NCI-H128 (cell line): ENCODE data around the gene STYX.

Source experiments
- DNase-seq: peaks from one replicate; lab custom pipeline; 2025; ENCODE audit not compliant: unreplicated experiment; lab: John Stamatoyannopoulos, UW

The STYX gene, protein sequence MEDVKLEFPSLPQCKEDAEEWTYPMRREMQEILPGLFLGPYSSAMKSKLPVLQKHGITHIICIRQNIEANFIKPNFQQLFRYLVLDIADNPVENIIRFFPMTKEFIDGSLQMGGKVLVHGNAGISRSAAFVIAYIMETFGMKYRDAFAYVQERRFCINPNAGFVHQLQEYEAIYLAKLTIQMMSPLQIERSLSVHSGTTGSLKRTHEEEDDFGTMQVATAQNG

DNA sequence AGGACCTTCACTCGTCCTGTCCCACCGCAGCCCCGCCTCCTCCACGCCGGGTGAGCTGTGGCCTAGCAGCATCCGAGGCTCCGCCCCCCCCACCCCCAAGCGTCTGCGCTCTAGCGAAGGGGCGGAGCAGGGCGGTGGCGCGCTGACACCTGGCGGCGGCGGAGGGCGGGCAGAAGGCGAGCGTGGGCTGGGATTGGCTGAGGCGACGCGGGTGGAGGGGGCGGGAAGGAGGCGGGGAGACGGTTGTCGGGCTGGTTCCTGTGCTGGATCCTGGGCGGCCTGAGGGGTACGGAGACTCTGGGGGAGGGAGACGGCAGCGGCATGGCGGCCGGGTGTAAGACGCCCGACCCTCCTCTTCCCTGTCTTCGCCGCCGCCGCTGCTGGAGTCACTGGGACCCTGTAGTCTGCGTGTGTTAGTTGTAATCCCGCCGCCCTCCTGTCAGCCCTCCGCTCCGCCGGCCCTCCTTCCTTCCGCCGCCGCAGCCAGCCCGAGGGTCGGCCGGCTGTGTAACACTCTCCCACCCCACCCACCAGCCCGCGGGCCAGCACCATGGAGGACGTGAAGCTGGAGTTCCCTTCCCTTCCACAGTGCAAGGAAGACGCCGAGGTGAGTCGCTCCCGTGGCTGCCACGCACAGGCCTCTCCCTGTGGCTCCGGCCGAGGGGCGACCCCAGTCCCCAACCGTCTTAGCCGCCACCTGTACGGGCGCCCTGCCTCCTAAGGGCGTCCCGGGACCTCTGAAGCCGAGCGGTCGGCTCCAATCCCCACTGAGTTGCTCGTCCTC lies at the start of gene STYX:
Gene STYX, plus strand, starts transcription at position 242 of the 784 bp plus-strand sequence. Its CDS starts 309 bp downstream, at position 551.
- peak; percentile 94 for DNase-seq

DNA sequence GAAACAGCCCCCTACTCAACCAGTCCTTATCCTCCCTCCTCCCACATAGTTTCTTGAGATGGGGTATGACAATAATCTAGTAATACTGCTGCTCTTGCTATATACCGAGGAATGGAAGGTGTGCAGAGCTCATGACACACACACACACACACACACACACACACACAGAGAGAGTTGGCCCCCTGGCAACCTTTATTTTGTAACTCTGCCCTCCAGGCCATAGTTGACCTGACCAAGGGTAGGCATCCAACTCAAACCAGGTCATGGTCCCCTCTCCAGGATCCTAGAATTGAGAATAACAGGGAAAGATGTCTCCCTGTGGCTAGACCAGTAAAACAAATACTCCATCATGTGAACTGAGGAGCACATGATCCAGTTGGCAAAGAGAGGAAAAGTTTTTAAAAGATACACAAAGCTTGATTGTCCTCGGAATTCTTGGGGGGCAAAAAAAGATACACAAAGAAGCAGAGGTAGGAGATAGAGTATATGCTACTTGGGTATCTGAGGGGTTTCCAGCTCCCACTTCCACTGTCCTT lies 45.9 kb upstream of the STYX start:
- DNase-seq = no peak

DNA sequence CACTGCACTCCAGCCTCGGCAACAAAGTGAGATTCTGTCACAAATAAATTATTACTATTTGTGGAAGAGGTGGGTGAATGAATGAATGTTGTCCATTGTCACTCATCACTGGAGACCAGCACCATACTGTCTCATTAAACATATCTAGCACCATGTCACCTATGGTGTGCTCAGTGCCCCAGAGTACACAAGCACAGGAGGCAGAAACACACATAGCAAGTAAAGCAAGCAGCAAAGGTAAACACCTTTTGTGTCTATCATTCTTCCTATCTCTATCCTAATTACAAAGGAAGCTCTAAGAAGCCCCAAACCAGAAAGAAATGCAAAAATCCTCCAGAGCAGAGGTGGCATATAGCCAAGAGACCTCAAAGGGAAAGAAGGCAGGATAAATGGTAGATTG lies 43.8 kb upstream of the STYX start:
- no peak for DNase-seq

DNA sequence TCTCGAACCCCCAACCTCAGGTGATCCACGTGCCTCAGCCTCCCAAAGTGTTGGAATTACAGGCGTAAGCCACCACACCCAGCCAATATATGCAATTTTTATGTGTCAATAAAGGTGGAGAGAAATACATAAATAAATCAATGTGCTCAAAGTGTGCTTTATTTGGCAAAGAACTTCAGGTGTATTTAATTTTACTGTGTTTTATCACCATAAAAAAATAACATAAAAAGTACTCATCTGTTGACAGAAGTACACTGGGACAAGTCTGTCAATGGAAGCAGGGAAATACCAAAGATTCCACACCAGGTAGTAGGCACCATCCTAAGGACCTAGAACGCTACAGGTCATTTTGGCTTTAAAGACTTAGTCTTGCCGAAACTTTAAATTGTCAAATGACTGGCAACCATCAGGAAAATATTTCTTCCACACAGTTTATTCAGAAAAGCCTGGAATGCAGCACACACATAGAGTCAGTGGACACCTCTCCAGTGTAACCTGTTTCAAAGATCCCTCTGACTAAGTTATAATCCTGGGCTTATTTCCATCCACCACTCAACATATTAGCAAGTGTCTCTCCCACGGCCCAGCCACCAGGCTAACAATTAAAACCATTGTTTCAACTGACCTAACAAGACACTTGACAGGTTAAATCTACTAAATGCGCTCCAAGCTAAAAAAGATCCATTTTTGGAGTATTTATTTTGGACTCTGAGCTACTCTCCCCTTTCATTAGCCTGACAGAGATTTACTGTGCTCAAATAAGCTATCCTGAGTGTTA lies 38.8 kb upstream of the STYX start:
- no peak for DNase-seq

DNA sequence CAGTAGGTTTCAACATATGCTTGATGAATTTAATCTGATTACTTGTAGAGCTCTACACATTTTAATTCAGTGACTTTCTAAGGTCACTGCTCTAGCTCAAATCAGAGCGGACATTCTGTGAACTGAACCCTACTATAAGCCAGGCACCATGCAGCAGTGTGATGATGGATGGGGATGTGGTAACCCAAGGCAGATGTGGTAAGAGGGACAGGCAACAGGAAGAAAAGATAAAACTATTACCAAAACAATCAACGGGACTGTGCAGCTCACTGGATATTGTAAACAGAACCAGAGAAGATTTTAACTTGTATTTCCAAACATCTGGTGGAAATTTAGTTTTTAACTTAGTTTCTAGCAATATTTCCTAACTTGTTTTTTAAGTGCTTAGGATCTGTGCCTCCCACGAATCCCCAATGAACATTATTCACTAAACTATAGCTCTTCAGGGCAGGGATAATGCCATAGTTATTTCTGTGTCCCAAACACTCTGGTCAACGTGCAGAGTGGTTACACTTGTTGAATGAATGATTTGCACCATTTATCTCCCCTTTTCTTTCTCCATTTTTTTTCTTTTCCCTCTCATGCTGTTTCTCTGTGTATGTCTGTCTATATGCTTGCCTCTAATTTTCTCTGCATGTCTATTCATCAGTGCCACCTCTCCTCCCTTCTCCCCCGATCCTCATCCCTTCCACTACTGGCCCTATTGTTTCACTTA lies 37.6 kb upstream of the STYX start:
- no peak for DNase-seq

DNA sequence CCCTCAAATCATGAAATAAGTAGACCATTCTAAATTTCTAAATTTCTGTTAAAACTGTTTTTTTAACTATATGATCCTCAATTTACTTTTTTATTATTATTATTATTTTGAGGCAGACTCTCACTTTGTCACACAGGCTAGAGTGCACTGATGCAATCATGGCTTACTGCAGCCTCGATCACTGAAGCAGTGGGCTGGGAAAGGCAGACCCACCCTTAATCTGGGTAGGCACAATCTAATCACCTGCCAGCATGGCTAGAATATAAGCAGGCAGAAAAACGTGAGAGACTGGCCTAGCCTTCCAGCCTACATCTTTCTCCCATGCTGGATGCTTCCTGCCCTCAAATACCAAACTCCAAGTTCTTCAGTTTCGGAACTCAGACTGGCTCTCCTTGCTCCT lies 36.9 kb upstream of the STYX start:
- no peak for DNase-seq

DNA sequence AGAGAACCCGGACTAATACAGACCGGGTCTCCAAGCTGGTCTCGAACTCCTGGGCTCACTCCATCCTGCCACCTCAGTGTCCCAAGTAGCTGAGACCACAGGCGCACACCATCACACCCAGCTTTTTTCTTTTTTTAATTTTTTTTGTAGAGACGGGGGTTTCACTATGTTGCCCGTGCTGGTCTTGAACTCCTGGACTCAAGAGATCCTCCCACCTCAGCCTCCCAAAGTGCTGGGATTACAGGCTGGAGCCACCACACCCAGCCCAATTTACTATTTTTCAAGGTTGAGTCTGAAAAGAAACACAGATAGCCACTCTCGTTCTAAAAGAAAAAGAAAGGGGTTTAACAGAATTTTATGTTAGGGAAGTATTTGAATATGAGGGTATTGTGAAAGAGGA lies 36.4 kb upstream of the STYX start:
- DNase-seq = no peak

DNA sequence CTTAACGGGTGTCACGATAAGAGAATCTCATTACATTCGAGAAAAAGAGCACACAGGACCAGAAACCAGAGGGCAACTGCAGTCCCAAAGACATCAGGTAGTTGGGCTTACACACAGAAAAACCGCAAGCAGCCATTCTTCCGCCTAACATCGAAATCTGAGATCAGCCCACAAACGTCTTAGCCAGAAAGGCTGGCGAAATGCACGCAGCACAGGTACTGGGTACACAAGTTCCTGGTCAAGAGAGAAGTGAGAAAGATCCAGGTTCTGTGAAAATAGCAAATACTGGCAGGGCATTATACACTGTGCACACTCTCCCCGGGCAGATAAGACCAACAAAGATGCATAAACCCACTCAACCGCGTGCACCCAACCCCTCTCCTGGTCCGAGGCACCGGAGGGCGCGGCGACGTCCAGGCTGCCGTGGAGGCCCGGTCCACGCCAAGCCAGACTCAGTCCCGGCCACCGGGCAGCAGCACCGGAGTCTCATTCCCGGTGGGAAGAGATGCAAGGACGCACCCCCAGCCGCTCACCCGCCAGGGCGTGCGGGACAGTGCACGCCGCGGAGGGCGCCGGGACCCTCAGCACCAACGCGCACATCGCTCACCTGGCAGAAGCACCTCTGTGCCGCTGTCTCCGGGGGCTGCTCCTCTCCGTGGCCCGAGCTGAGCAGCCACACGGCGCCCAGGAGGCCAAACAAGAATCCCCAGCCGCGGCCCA lies 35.0 kb upstream of the STYX start:
- DNase-seq = peak; percentile 33

DNA sequence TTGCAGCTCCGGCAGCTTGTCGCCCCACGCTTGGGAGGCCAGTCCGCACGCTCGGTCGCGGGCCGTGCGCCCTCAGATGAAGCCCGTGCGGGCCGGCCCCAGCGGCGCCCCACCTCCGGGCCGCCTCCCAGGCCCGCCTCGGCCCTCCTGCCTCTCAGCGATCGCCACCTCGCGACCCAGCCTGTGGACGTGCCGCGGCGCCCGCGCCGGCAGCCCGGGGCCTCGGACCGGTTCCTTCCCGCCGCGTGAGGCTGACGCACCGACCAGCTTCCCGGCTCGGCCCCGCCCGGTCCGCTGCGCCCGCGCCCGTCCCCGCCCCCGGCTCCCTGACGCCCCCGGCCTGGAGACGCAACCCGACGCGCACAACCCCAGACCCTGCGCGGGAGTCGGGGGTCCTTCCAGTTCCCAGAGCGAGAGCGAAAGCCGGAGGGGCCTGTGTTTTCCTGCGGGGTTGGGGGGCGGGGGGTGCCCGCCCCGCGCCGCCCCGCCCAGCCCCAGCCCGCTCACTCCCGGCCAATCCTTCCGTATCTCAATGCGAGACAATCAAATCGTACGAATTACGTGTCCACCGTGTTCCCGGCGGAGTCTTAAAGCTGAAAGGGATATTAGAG lies 34.4 kb upstream of the STYX start, which contains the start of gene ERO1A:
Gene ERO1A, minus strand, starts transcription at position 78 of the 611 bp plus-strand sequence. Its CDS starts 77 bp downstream, at position 1.
- peak; percentile 80 for DNase-seq

DNA sequence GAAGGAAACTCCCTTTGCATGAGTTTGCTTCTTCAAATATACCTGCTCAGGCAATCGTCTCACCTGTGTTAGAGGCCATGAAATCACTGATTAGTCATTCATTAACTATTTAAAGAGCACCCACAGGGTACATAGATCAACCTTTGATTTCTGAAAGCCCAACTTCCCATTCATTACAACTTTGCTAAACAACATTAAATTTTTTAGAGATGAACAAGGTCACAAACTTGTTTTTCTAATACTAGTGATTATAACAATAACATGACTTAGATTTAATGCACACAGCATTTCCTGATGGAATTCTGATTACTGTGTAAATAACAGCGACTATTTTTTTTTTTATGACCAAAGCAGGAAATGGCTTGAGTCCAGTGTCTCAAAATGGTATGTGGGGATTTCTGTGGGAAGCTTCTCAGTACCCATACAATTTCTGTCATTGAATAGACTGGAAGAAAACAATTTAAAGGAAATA lies 29.2 kb upstream of the STYX start:
- no peak for DNase-seq

DNA sequence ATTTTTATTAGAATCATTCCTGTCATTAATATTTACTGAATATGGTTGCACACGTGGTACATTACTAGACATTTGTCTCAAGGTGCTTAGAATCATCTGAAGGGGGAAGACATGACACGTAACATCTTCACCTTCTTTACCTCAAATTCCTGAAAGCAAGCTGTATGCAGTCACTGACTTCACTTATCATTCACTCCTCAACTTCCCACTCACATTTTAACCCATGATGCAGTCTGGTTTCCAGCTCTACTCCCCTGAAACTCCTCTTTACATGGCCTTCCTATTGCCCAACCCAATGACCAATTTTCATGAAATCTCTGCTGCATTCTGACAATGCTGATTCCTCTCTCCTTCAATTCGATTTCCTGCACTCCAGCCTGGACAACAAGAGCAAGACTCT lies 28.7 kb upstream of the STYX start:
- DNase-seq = no peak

DNA sequence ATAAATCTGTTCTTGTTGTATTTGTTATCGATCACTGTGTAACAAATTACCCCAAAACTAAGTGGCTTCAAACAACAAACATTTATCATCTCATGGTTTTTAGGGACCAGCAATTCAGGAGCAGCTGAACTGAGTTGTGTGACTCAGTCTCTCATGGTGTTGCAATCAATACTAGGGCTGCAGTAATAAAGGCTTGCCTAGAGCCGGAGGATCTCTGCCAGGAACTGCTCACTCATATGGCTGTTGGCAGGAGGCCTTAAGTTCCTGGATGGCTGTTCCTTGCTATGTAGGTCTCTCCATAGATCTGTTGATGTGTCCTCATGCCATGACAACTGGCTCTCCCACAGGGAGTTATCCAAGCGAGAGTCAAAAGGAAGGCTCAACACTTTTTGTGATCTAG lies 26.7 kb upstream of the STYX start:
- no peak for DNase-seq

DNA sequence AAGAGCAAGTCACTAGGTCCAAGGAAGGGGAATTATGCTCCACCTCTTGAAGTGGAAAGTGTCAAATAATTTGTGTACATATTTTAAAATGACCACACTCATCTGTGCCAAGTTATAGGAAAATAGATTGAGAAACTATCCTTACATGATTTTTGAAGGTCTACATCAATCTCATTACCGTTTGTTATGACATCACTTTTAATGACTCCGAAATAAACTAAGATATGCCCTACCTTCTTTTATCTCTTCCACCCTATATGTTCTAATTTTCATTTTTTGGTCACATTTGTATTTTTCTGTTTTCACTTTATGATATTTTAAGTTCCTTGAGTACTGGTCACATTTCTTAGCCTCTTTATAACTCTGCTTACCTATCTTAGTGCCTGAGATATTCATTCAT lies 26.3 kb upstream of the STYX start:
- DNase-seq = no peak

DNA sequence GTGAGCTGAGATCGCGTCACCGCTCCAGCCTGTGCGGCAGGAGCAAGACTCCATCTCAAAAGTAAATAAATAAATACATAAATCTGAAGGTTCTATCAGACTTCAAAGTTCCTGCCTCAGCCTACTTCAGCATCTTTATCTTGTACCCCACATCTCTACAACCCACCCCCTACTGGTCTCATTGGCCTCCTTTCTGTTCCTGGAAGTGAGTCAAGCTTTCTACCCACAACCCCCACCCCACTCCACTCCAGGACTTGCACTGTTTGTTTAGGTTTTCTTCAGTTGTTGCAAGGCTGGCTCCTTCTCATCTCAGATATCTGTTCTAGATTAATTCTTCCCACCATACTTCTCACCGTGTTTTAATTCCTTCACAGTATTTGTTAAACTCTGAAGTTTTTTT lies 23.7 kb upstream of the STYX start:
- no peak for DNase-seq

DNA sequence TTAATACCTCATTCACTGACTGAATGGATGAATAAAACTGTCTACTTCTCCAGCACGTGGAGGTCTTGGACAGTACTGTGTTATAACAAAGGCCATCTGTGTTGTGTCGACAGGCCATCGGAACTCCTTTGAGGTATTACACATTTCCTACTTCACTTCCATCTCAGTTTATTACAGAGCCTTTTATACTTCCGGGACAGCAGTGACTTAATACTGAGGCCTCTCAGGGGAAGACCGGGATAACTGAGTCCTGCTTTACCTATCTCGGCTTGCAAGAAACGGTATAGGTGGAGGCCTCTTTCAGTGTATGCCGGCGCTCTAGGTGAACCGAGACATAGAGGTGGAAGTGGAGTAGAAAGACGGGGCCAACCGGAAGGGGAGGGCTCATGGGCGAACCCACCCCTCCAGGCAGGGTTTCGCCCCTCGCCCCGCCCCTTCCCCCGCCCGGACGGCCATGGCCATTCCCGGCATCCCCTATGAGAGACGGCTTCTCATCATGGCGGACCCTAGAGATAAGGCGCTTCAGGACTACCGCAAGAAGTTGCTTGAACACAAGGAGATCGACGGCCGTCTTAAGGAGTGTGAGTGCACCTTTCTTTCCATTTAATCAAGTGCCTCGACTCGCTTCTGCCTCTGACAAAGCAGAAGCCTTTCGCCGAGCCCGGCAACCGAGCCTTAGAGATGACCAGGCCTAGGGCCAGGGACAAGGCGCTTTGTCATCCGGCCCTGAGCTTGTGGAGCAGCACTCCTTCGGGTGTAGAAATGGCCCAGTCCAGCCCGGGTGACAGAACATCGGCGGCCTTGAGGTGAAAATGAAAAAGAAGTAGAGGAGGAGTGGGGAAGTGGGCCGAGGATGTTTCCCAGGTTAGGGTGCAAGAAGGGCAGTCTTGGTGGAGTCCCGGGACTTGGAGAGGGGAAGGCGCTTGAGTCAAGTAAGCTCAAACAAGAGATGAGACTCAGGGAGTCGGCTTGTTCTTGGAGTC lies 23.0 kb upstream of the STYX start, which contains the start of gene PSMC6:
Gene PSMC6, plus strand, starts transcription at position 477 of the 983 bp plus-strand sequence. Its CDS starts 20 bp downstream, at position 497.
- DNase-seq = peak; percentile 57

DNA sequence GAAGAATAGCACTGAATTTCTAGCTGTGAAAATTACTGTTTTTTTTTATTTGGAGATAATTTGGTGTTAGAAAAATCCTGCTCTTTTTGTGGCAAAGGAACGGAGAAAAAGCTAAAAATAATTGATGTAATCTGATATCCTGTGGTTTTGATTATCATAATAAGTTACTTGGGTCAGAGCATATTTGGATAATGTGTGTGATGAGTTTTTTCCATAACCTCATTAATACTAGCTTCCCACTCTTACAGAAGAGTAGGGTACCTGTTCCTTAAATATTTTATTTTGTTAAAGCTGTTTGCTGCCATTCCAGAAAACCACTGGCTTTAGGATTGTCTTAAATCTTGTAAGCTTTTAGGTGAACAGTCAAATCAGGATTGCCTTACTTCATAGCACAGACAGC lies 18.3 kb upstream of the STYX start:
- no peak for DNase-seq

DNA sequence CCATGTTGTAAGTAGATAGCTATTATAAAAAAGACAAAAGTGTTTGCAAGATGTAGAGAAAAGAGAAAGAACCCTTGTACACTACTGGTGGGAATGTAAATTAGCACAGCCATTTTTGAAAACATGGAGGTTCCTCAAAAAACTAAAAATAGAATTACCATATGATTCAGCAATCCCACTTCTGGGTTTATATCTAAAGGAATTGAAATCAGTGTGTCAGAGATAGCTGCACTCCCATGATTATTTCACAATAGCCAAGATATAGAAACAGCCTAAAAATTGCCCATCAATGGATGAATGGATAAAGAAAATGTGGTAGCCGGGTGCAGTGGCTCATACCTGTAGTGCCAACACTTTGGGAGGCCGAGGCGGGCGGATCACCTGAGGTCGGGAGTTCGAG lies 13.8 kb upstream of the STYX start:
- DNase-seq = no peak
